GM21576 (cell line): ENCODE data around the gene TRPC6.
"Not testable (repeated sequence)": the region's sequence is repeated elsewhere in the genome, so short reads cannot be mapped to it uniquely, and the experiment has no call there.

Source experiments
- ATAC-seq: cut with Tn5 transposase; IDR thresholded peaks from one replicate; pipeline ENCODE4 v1.9.1; 2021; ENCODE audit warnings: mild to moderate bottlenecking, moderate library complexity; ENCODE audit not compliant: unreplicated experiment

The TRPC6 gene

GRCh38 chr11:101456812-101457211 is 127.0 kb downstream of the TRPC6 start:
- no peak for ATAC-seq

- ATAC-seq: no peak
Observed at GRCh38 chr11:101453682-101454081, 130.1 kb downstream of the TRPC6 start.

- ATAC-seq: no peak
Observed at GRCh38 chr11:101448881-101449442, 134.8 kb downstream of the TRPC6 start.

GRCh38 chr11:101446726-101447125 is 137.1 kb downstream of the TRPC6 start:
- ATAC-seq: no peak

- no peak for ATAC-seq
Observed at GRCh38 chr11:101446238-101446637, 137.6 kb downstream of the TRPC6 start.

- no peak for ATAC-seq
Observed at GRCh38 chr11:101445761-101446160, 138.0 kb downstream of the TRPC6 start.

- no peak for ATAC-seq
Observed at GRCh38 chr11:101444851-101445250, 139.0 kb downstream of the TRPC6 start.

- ATAC-seq: no peak
Observed at GRCh38 chr11:101444164-101444563, 139.6 kb downstream of the TRPC6 start.

GRCh38 chr11:101442936-101443521 is 140.8 kb downstream of the TRPC6 start:
- ATAC-seq: no peak

GRCh38 chr11:101442171-101442570 is 141.6 kb downstream of the TRPC6 start:
- no peak for ATAC-seq

- no peak for ATAC-seq
Observed at GRCh38 chr11:101441747-101442146, 142.1 kb downstream of the TRPC6 start.

GRCh38 chr11:101439488-101439887 is 144.3 kb downstream of the TRPC6 start:
- no peak for ATAC-seq

- not testable (repeated sequence) for ATAC-seq
Observed at GRCh38 chr11:101438708-101439107, 145.1 kb downstream of the TRPC6 start.

- no peak for ATAC-seq
Observed at GRCh38 chr11:101438126-101438525, 145.7 kb downstream of the TRPC6 start.

GRCh38 chr11:101436511-101437142 is 147.2 kb downstream of the TRPC6 start:
- no peak for ATAC-seq

GRCh38 chr11:101435408-101435973 is 148.3 kb downstream of the TRPC6 start:
- no peak for ATAC-seq

- ATAC-seq: no peak
Observed at GRCh38 chr11:101434026-101434643, 149.7 kb downstream of the TRPC6 start.

GRCh38 chr11:101433151-101433550 is 150.7 kb downstream of the TRPC6 start:
- no peak for ATAC-seq

- no peak for ATAC-seq
Observed at GRCh38 chr11:101429703-101430540, 153.9 kb downstream of the TRPC6 start.

GRCh38 chr11:101428918-101429317 is 154.9 kb downstream of the TRPC6 start:
- ATAC-seq: peak; percentile 71

GRCh38 chr11:101407324-101407723 is 176.5 kb downstream of the TRPC6 start:
- ATAC-seq: no peak
